Body of pancreas (tissue), 4 donors: Measurements from ENCODE around the gene DNAJB8. TPM values are rescaled to one million over a fixed set of nuclear protein-coding genes. Genes with fewer than 3 reads are reported as not detected.

Source experiments
- ATAC-seq: fragments of 150-250 bp; one replicate; pipeline ENCODE4 v1.9.1; 2016
- DNase-seq, 4 donors: peaks; one replicate each; pipeline ENCODE4 v3.0.0-alpha.2; 2019
- H3K27ac ChIP-seq, 4 donors: fragments of 200-600 bp; sonication (generic); 1 replicate in 3 of 4; 2 replicates in 1 of 4; pipeline versions ENCODE4 v1.5.1 to v1.6.1; 2016 to 2019; ENCODE audit warnings: mild to moderate bottlenecking in 1 of 4, mixed read lengths in 1 of 4, moderate library complexity in 1 of 4
- H3K27me3 ChIP-seq, 2 donors: fragments of 200-600 bp; sonication (generic); one replicate each; pipeline ENCODE4 v1.6.0; 2016; ENCODE audit warnings: mild to moderate bottlenecking in 1 of 2
- H3K36me3 ChIP-seq, 2 donors: fragments of 200-600 bp; sonication (generic); replicated peaks in 1 of 2; 2 replicates each; pipeline ENCODE4 v1.5.1; 2016; ENCODE audit warnings: low read depth in 2 of 2; ENCODE audit not compliant: insufficient read depth in 1 of 2
- H3K4me1 ChIP-seq: fragments of 200-600 bp; sonication (generic); one replicate; pipeline ENCODE4 v1.6.0; 2016
- H3K4me3 ChIP-seq, 2 donors: fragments of 200-600 bp; sonication (generic); 1 replicate in 1 of 2; 2 replicates in 1 of 2; pipeline ENCODE4 v1.5.1; 2016 to 2019
- H3K9me3 ChIP-seq, 3 donors: fragments of 200-600 bp; sonication (generic); 1 replicate in 2 of 3; 2 replicates in 1 of 3; pipeline ENCODE4 v1.5.1; 2016
- CTCF ChIP-seq, 7 experiments: fragments of 450-650 bp in 4 of 7; fragments of 200-600 bp in 3 of 7; sonication (generic) in 3 of 7; IDR thresholded peaks; one replicate each; pipeline ENCODE4 v1.5.1; 2016 to 2019; ENCODE audit warnings: antibody characterized with exemption in 7 of 7
- POLR2A ChIP-seq, 3 donors: fragments of 450-650 bp; IDR thresholded peaks; one replicate each; pipeline ENCODE4 v1.6.1; 2016; ENCODE audit warnings: antibody characterized with exemption in 3 of 3, mild to moderate bottlenecking in 2 of 3
- WGBS, 2 donors: methylation state at CpG; one replicate each; pipeline ENCODE4 v1.1.5; 2017; 5-methylcytosine and 5-hydroxymethylcytosine counted together
- intact Hi-C: fragments of 100-400 bp; cut with DNase I; formaldehyde crosslinking; loops from one replicate; pipeline ENCODE4 v1.15.1; 2023
- total RNA-seq, 2 donors: library from RNA; depleted of rRNA; stranded (reverse); fragments of >200 nt; gene quantifications; one replicate each; pipeline ENCODE4 v1.1.0, GENCODE V29; 2016

DNAJB8 gene
- total RNA-seq, 2 donors from 2014 or later = not detected

GRCh38 chr3:128438488-128439072, 28.1 kb downstream of the DNAJB8 start:
- peak in 4 of 7 experiments; percentile 6 to 28 (median 14) for TF ChIP-seq CTCF (IDR thresholded peaks at IDR 0.05)
- no peak for TF ChIP-seq POLR2A (IDR thresholded peaks at IDR 0.05)
- DNase-seq (no peak), ATAC-seq (no peak)
- Histone ChIP-seq H3K27ac (no peak overlapping the region), H3K9me3 (no peaks in the 10 kb centered on the region), H3K27me3 (no peaks in the 10 kb centered on the region), H3K4me1 (peaks cover 14% of the 10 kb centered on the region), H3K36me3 (no peaks in the 10 kb centered on the region), H3K4me3 (no peak overlapping the region)
- intact Hi-C loops = no loop called here
- 75 to 94% methylated on average over 3 to 6 of the region's 6 CpGs for WGBS, 2 donors

- no peaks in the 10 kb centered on the region for H3K36me3 ChIP-seq
- H3K4me3 ChIP-seq = no peak overlapping the region
- H3K9me3 ChIP-seq = no peaks in the 10 kb centered on the region
- no peak for TF ChIP-seq POLR2A (IDR thresholded peaks at IDR 0.05)
- no peak for TF ChIP-seq CTCF (IDR thresholded peaks at IDR 0.05)
- H3K27ac ChIP-seq = no peak overlapping the region
- DNase-seq (no peak), ATAC-seq (no peak)
- intact Hi-C loops = no loop called here
- no peaks in the 10 kb centered on the region for H3K27me3 ChIP-seq
- H3K4me1 ChIP-seq = peaks cover 28% of the 10 kb centered on the region
- WGBS, 2 donors = 87 to 89% methylated on average over 3 of the region's 3 CpGs
These were observed 30.5 kb downstream of the DNAJB8 start for GRCh38 chr3:128436214-128436613.

- ATAC-seq = peak; percentile 2
- intact Hi-C loops = no loop called here
These were observed 31.1 kb downstream of the DNAJB8 start for GRCh38 chr3:128435561-128435960.

GRCh38 chr3:128435058-128435457, 31.6 kb downstream of the DNAJB8 start:
- no peaks in the 10 kb centered on the region for H3K9me3 ChIP-seq
- peaks cover 28% of the 10 kb centered on the region for H3K4me1 ChIP-seq
- no peaks in the 10 kb centered on the region for H3K36me3 ChIP-seq
- H3K4me3 ChIP-seq = no peak overlapping the region
- TF ChIP-seq CTCF (IDR thresholded peaks at IDR 0.05) (no peak), POLR2A (IDR thresholded peaks at IDR 0.05) (no peak)
- H3K27ac ChIP-seq = peak overlapping the region in 3 of 4 donors; percentile 13 to 37 (median 36)
- intact Hi-C loops = no loop called here
- DNase-seq (peak; percentile 59 to 87 (median 80)), ATAC-seq (peak; percentile 73)
- no peaks in the 10 kb centered on the region for H3K27me3 ChIP-seq
- WGBS, 2 donors = 26 to 41% methylated on average over 3 to 5 of the region's 6 CpGs

More at GRCh38 chr3:128435561-128435960, 31.1 kb downstream of the DNAJB8 start:
- Histone ChIP-seq H3K27me3 (no peaks in the 10 kb centered on the region), H3K36me3 (no peaks in the 10 kb centered on the region), H3K4me1 (peaks cover 28% of the 10 kb centered on the region), H3K27ac (peak overlapping the region in 3 of 4 donors; percentile 13 to 37 (median 36)), H3K4me3 (no peak overlapping the region), H3K9me3 (no peaks in the 10 kb centered on the region)
- DNase-seq = no peak
- no peak for TF ChIP-seq CTCF (IDR thresholded peaks at IDR 0.05)
- TF ChIP-seq POLR2A (IDR thresholded peaks at IDR 0.05) = no peak
- WGBS, 2 donors = 80% methylated on average over 1 to 5 of the region's 5 CpGs

- H3K9me3 ChIP-seq = no peaks in the 10 kb centered on the region
- H3K4me3 ChIP-seq = no peak overlapping the region
- peaks cover 28% of the 10 kb centered on the region for H3K4me1 ChIP-seq
- intact Hi-C loops = no loop called here
- 88 to 97% methylated on average over 2 of the region's 2 CpGs for WGBS, 2 donors
- ATAC-seq (no peak), DNase-seq (no peak)
- H3K27ac ChIP-seq = peak overlapping the region in 1 of 4 donors; percentile 37
- no peaks in the 10 kb centered on the region for H3K36me3 ChIP-seq
- H3K27me3 ChIP-seq = no peaks in the 10 kb centered on the region
- TF ChIP-seq POLR2A (IDR thresholded peaks at IDR 0.05) = no peak
- TF ChIP-seq CTCF (IDR thresholded peaks at IDR 0.05) = no peak
These were observed 32.2 kb downstream of the DNAJB8 start for GRCh38 chr3:128434524-128434923.
